OCI-LY7 (cell line): ENCODE results near the gene TRIM41. TPM values are rescaled to one million over a fixed set of nuclear protein-coding genes. Genes with fewer than 3 reads are reported as not detected.

ENCODE experiments used
- BruUV-seq: library from RNA; stranded (reverse); fragments of 400-500 nt; replicated peaks from 2 replicates; lab custom pipeline; 2021; lab: Mats Ljungman, UMichigan
- CTCF ChIA-PET: fragments of 300-600 bp; sonication (Branson Sonifier 250); formaldehyde crosslinking; loops from one replicate; lab custom pipeline; 2022; ENCODE audit warnings: antibody characterized with exemption; ENCODE audit not compliant: unreplicated experiment; lab: Charles Lee
- POLR2A ChIA-PET: fragments of 300-600 bp; sonication (Branson Sonifier 250); formaldehyde crosslinking; loops from one replicate; lab custom pipeline; 2022; ENCODE audit warnings: antibody characterized with exemption; lab: Charles Lee
- DNase-seq: peaks from one replicate; pipeline ENCODE4 v3.0.0-alpha.2; 2015; ENCODE audit warnings: low spot score
- H2AFZ ChIP-seq: fragments of 200-600 bp; sonication (generic), shearing (Covaris generic); 2 replicates; pipeline ENCODE4 v1.6.1; 2014; ENCODE audit warnings: mild to moderate bottlenecking, antibody characterized with exemption, low read length, moderate library complexity
- H3K27ac ChIP-seq: fragments of 200-600 bp; sonication (generic); 2 replicates; pipeline ENCODE4 v1.5.1; 2014; ENCODE audit warnings: mixed run types, low read depth, mild to moderate bottlenecking, moderate library complexity, low read length, inconsistent platforms; ENCODE audit not compliant: poor library complexity, severe bottlenecking
- H3K36me3 ChIP-seq: fragments of 200-600 bp; sonication (generic); 2 replicates; pipeline ENCODE4 v1.6.1; 2014; ENCODE audit warnings: mild to moderate bottlenecking, antibody characterized with exemption, low read length, moderate library complexity, mixed read lengths; ENCODE audit not compliant: insufficient read depth
- H3K4me1 ChIP-seq: fragments of 200-600 bp; sonication (generic); 2 replicates; pipeline ENCODE4 v1.5.1; 2014; ENCODE audit warnings: mild to moderate bottlenecking, low read length; ENCODE audit not compliant: insufficient read depth, poor library complexity, severe bottlenecking
- H3K4me2 ChIP-seq: fragments of 200-600 bp; sonication (generic); 2 replicates; pipeline ENCODE4 v1.6.1; 2014; ENCODE audit warnings: mild to moderate bottlenecking, low read length
- H3K4me3 ChIP-seq: fragments of 200-600 bp; sonication (generic); 2 replicates; pipeline ENCODE4 v1.5.1; 2014; ENCODE audit warnings: mild to moderate bottlenecking, low read depth, low read length; ENCODE audit not compliant: poor library complexity, severe bottlenecking
- H3K79me2 ChIP-seq: fragments of 200-600 bp; sonication (generic); 2 replicates; pipeline ENCODE4 v1.6.1; 2016; ENCODE audit warnings: low read depth, mild to moderate bottlenecking, low read length, moderate library complexity, mixed read lengths; ENCODE audit not compliant: insufficient read depth
- H3K9me2 ChIP-seq: fragments of 200-600 bp; sonication (generic); 2 replicates; pipeline ENCODE4 v1.6.1; 2016; ENCODE audit warnings: mild to moderate bottlenecking, low read length, mixed read lengths; ENCODE audit not compliant: insufficient read depth
- H3K9me3 ChIP-seq: fragments of 200-600 bp; sonication (generic); 2 replicates; pipeline ENCODE4 v1.6.1; 2014; ENCODE audit warnings: mild to moderate bottlenecking, mixed run types, low read length, mixed read lengths
- H4K20me1 ChIP-seq: fragments of 200-600 bp; sonication (generic); 2 replicates; pipeline ENCODE4 v1.6.1; 2014; ENCODE audit warnings: mild to moderate bottlenecking, antibody characterized with exemption, low read length, moderate library complexity, mixed read lengths; ENCODE audit not compliant: insufficient read depth
- EZH2phosphoT487 ChIP-seq: fragments of 200-600 bp; sonication (generic); IDR thresholded peaks from 2 replicates; pipeline ENCODE4 v1.6.1; 2018; ENCODE audit warnings: low read depth, borderline replicate concordance, mild to moderate bottlenecking, mixed run types, antibody characterized with exemption, low read length, moderate library complexity, mixed read lengths
- intact Hi-C: fragments of 100-400 bp; cut with micrococcal nuclease; formaldehyde crosslinking; loops from one replicate; pipeline ENCODE4 v1.10.0; 2022; ENCODE audit not compliant: unreplicated experiment
- total RNA-seq, 2 experiments: library from RNA; depleted of rRNA in 1 of 2; stranded (reverse); fragments of >200 nt in 1 of 2; shearing (Covaris generic) in 1 of 2; gene quantifications; 2 replicates each; pipeline ENCODE4 v1.2.3, GENCODE V29; 2014 to 2022
- TF ChIP-seq, protein P1 (sequence below): fragments of 200-600 bp; sonication (generic); conservative IDR thresholded peaks from 2 replicates; pipeline ENCODE4 v1.5.1; 2014; ENCODE audit warnings: mild to moderate bottlenecking, antibody characterized with exemption, low read length, moderate library complexity, mixed read lengths

TRIM41 gene
- total RNA-seq, 2 experiments from 2014 or later = 30.2 to 73.4 TPM

DNA sequence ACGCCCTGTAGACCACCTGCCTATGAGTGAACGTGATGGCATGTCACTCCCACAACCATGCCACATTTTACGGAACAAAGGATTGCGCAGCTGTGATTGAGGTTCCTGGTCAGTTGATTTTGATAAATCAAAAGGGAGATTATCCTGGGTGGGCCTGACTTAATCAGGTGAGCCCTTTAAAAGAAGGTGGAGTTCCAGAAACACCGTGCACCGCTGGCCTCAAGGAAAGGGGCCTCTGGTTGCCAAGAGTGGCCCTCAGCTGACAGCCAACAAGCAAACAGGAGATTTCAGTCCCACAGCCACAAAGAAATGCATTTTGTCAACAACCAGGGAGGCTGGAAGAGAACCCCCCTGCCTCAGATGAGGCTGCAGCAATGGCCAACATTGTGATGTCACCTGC is 37.1 kb upstream of the TRIM41 start:
- no peak for DNase-seq
- Histone ChIP-seq H4K20me1 (no peaks in the 10 kb centered on the region), H2AFZ (no peak overlapping the region), H3K9me2 (no peaks in the 10 kb centered on the region), H3K9me3 (no peaks in the 10 kb centered on the region), H3K4me1 (peaks cover 38% of the 10 kb centered on the region), H3K4me2 (no peak overlapping the region), H3K79me2 (no peaks in the 10 kb centered on the region), H3K36me3 (no peaks in the 10 kb centered on the region), H3K4me3 (no peak overlapping the region), H3K27ac (no peak overlapping the region)
- TF ChIP-seq, protein P1, sequence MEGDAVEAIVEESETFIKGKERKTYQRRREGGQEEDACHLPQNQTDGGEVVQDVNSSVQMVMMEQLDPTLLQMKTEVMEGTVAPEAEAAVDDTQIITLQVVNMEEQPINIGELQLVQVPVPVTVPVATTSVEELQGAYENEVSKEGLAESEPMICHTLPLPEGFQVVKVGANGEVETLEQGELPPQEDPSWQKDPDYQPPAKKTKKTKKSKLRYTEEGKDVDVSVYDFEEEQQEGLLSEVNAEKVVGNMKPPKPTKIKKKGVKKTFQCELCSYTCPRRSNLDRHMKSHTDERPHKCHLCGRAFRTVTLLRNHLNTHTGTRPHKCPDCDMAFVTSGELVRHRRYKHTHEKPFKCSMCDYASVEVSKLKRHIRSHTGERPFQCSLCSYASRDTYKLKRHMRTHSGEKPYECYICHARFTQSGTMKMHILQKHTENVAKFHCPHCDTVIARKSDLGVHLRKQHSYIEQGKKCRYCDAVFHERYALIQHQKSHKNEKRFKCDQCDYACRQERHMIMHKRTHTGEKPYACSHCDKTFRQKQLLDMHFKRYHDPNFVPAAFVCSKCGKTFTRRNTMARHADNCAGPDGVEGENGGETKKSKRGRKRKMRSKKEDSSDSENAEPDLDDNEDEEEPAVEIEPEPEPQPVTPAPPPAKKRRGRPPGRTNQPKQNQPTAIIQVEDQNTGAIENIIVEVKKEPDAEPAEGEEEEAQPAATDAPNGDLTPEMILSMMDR = no peak
- ChIA-PET POLR2A (interaction anchor here (2.1 kb wide), 1 partner anchor 18 kb away, joined by 8 read pairs; no protein-coding TSS in a partner anchor), CTCF (no interaction called here)
- BruUV-seq = no TSS peak
- intact Hi-C loops = no loop called here

DNA sequence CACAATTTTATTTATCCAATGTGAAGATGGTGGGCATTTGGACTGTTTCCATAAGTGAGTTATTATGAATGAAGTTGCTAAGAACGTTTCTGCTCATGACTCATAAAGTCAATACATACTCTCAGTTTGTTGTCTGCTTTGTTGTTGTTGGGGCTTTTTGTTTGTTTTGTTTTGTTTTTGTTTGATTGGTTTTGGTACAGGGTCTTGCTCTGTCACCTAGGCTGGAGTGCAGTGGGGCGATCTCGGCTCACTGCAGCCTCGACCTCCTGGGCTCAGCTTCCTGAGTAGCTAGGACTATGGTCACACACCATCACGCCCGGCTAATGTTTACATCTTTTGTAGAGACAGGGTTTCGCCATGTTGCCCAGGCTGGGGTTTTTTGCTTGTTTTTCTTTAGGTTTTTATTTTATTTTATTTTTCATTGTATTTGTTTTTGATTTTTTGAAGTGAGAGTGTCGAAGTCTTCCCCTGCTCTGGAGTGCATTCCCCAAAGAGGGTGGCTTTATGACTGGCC is 36.0 kb upstream of the TRIM41 start:
- H3K4me3 ChIP-seq = peak overlapping the region; percentile 69
- H3K4me1 ChIP-seq = peaks cover 37% of the 10 kb centered on the region
- H3K27ac ChIP-seq = peak overlapping the region; percentile 82

More for the DNA sequence above, 36.0 kb upstream of the TRIM41 start:
- Histone ChIP-seq H4K20me1 (no peaks in the 10 kb centered on the region), H3K79me2 (no peaks in the 10 kb centered on the region), H2AFZ (peak overlapping the region; percentile 63), H3K9me2 (no peaks in the 10 kb centered on the region), H3K4me2 (peak overlapping the region; percentile 85), H3K9me3 (no peaks in the 10 kb centered on the region), H3K36me3 (no peaks in the 10 kb centered on the region)
- ChIA-PET CTCF (interaction anchor here (0.5 to 1.2 kb wide), 2 partner anchors 14 to 40 kb away, joined by 3 to 8 read pairs; no protein-coding TSS in a partner anchor), POLR2A (interaction anchor here (0.7 to 1.6 kb wide), 4 partner anchors 14 to 74 kb away, joined by 3 to 7 read pairs (median 4); no protein-coding TSS in a partner anchor)
- TF ChIP-seq, protein P1 = no peak
- no peak for TF ChIP-seq EZH2phosphoT487
- BruUV-seq = no TSS peak
- peak; percentile 59 for DNase-seq
- intact Hi-C loops = no loop called here
